ENCODE measurements around the gene C17orf113.
"Not testable (repeated sequence)": the region's sequence is repeated elsewhere in the genome, so short reads cannot be mapped to it uniquely, and the experiment has no call there.

Gene C17orf113

GRCh38 chr17:42016411-42016831 lies 34.0 kb downstream of the C17orf113 start:
- DNase-seq (ENCODE audit: low read depth), result no peak

- DNase-seq (ENCODE audit: low read depth), result not testable (repeated sequence)
Measured at GRCh38 chr17:42013740-42014139, 36.7 kb downstream of the C17orf113 start.

- not testable (repeated sequence) for DNase-seq (ENCODE audit: low read depth)
Measured at GRCh38 chr17:42012363-42012762, 38.0 kb downstream of the C17orf113 start.

- DNase-seq (ENCODE audit: low read depth), result no peak
Measured at GRCh38 chr17:42010898-42011516, 39.4 kb downstream of the C17orf113 start.

GRCh38 chr17:42010266-42010680 lies 40.1 kb downstream of the C17orf113 start:
- not testable (repeated sequence) for DNase-seq (ENCODE audit: low read depth)

- no peak for DNase-seq (ENCODE audit: low read depth)
Measured at GRCh38 chr17:42009170-42009569, 41.2 kb downstream of the C17orf113 start.

- DNase-seq (ENCODE audit: low read depth), result no peak
Measured at GRCh38 chr17:42005166-42005565, 45.2 kb downstream of the C17orf113 start.

GRCh38 chr17:42002792-42003301 lies 47.6 kb downstream of the C17orf113 start:
- DNase-seq (ENCODE audit: low read depth), result no peak

- DNase-seq (ENCODE audit: low read depth), result no peak
Measured at GRCh38 chr17:42002175-42002791, 48.1 kb downstream of the C17orf113 start.

- DNase-seq (ENCODE audit: low read depth), result no peak
Measured at GRCh38 chr17:42001729-42002128, 48.7 kb downstream of the C17orf113 start.

- no peak for DNase-seq (ENCODE audit: low read depth)
Measured at GRCh38 chr17:42000413-42001133, 49.8 kb downstream of the C17orf113 start.

- no peak for DNase-seq (ENCODE audit: low read depth)
Measured at GRCh38 chr17:41998497-41998896, 51.9 kb downstream of the C17orf113 start.

- no peak for DNase-seq (ENCODE audit: low read depth)
Measured at GRCh38 chr17:41996855-41997164, 53.6 kb downstream of the C17orf113 start.

GRCh38 chr17:41992576-41992975 lies 57.8 kb downstream of the C17orf113 start:
- no peak for DNase-seq (ENCODE audit: low read depth)

GRCh38 chr17:41989702-41990419 lies 60.5 kb downstream of the C17orf113 start:
- no peak for DNase-seq (ENCODE audit: low read depth)

- DNase-seq (ENCODE audit: low read depth), result no peak
Measured at GRCh38 chr17:41988418-41988817, 62.0 kb downstream of the C17orf113 start.
